Pancreas (tissue), 10 donors: ENCODE data around the gene PCP2. TPM values are rescaled to one million over a fixed set of nuclear protein-coding genes. Genes with fewer than 3 reads are reported as not detected.
A peak's percentile ranks its signal among the peaks of the same experiment; 100 is the strongest.

ENCODE experiments used
- ATAC-seq, 4 donors: fragments of 200-7000 bp; cut with Tn5 transposase; one replicate each; pipeline versions ENCODE4 v1.8.0 to v1.9.1; 2020; ENCODE audit warnings: mild to moderate bottlenecking in 4 of 4, moderate library complexity in 4 of 4
- DNase-seq, 6 donors: peaks; one replicate each; pipeline ENCODE4 v3.0.0-alpha.2; 2020
- FAIRE-seq: peaks from 2 replicates; lab custom pipeline; 2012; peaks lifted over from hg19 to GRCh38; lab: Jason Lieb, UNC
- H3K27ac ChIP-seq, 4 donors: fragments of 200-600 bp; sonication (generic); 1 replicate in 3 of 4; 2 replicates in 1 of 4; pipeline versions ENCODE4 v1.5.0 to v1.8.0; 2020
- H3K27me3 ChIP-seq, 4 donors: fragments of 200-600 bp; one replicate each; pipeline ENCODE4 v1.8.0; 2021
- H3K36me3 ChIP-seq, 3 donors: fragments of 200-600 bp; sonication (generic) in 1 of 3; one replicate each; pipeline versions ENCODE4 v1.5.0 to v1.8.0; 2020 to 2021
- H3K4me1 ChIP-seq, 3 donors: fragments of 200-600 bp; one replicate each; pipeline ENCODE4 v1.8.0; 2021
- H3K4me3 ChIP-seq, 4 donors: fragments of 200-600 bp; sonication (generic) in 2 of 4; one replicate each; pipeline versions ENCODE4 v1.5.0 to v1.8.0; 2020 to 2021
- H3K9me3 ChIP-seq, 4 donors: fragments of 200-600 bp; one replicate each; pipeline ENCODE4 v1.8.0; 2021
- CTCF ChIP-seq, 4 donors: fragments of 200-600 bp; sonication (generic) in 3 of 4; IDR thresholded peaks; one replicate each; pipeline versions ENCODE4 v1.5.0 to v1.8.0; 2021; ENCODE audit warnings: antibody characterized with exemption in 4 of 4
- WGBS, 2 donors: extraction: QIAGEN DNeasy Blood & Tissue Kit; methylation state at CpG; one replicate each; pipeline ENCODE4 v1.1.7; 2013; 5-methylcytosine and 5-hydroxymethylcytosine counted together
- intact Hi-C, 3 donors: fragments of 100-400 bp; cut with DNase I; formaldehyde crosslinking; loops; one replicate each; pipeline versions ENCODE4 v1.11.1 to v1.14.2; 2022
- microRNA-seq, 2 donors: library from miRNA; unstranded; fragments of <30 nt; microRNA quantifications; one replicate each; pipeline versions ENCODE4 to v1.1.0, GENCODE V29; 2019 to 2020
- polyA plus RNA-seq, 2 donors: library from polyadenylated mRNA; stranded (reverse); fragments of 200-250 nt; gene quantifications; one replicate each; pipeline ENCODE4 v1.2.3, GENCODE V29; 2013
- total RNA-seq, 6 donors: library from RNA; stranded (reverse); fragmentation: NEBNext Ultra II Directional in 4 of 6; extraction: Animal tissue kit (Norgen Biotek cat#: 25700) in 4 of 6; gene quantifications; one replicate each; pipeline versions ENCODE4 v1.2.1 to v1.2.4, GENCODE V29; 2021 to 2023
- donor health status: healthy with polysubstance abuse.
- donor health status: DM: no; HTN: no; CAD: no; lungs with moderate emphysema.
- donor health status: DM: no; HTN: no; CAD: no.
- donor health status: control.
- donor health status: control.
- donor health status: Bipolar disorder and iron deficiency.
- donor health status: DM: yes; HTN: yes; CAD: no.
- donor health status: DM: no; HTN: no; CAD: no.
- donor health status: DM: no; HTN: no; CAD: no.
- donor health status: DM: yes; HTN: yes; CAD: no.

PCP2 gene
- total and polyA plus RNA-seq, 8 donors: 1.1 to 35.6 (median 2.2) TPM

- DNase-seq: peak; percentile 56 to 86 (median 76)
- H3K27me3 ChIP-seq: no peaks in the 10 kb centered on the region
- no peaks in the 10 kb centered on the region for H3K9me3 ChIP-seq
- peak within 1 kb of the TSS in 3 of 4 donors; percentile 28 to 58 (median 37) for H3K27ac ChIP-seq
- intact Hi-C loops: no loop called here
- H3K4me1 ChIP-seq: peaks cover 0 to 5% (median 5%) of the 10 kb centered on the region in 3 donors
- no peak for FAIRE-seq
- H3K4me3 ChIP-seq: peak within 1 kb of the TSS; percentile 35 to 72 (median 55)
- 0% methylated on average over 54 to 78 of the region's 78 CpGs for WGBS, 2 donors
- ATAC-seq: peak; percentile 85 to 94 (median 91)
- TF ChIP-seq CTCF (IDR thresholded peaks at IDR 0.05): no peak
- H3K36me3 ChIP-seq: no peaks in the 10 kb centered on the region
Observed at GRCh38 chr19:7595466-7596133, 37.9 kb downstream of the PCP2 start, which contains the start of gene CAMSAP3. TSS of gene CAMSAP3 (plus strand) at chr19:7595863. CDS start at chr19:7596003, 140 bp downstream.

- H3K36me3 ChIP-seq: no peaks in the 10 kb centered on the region
- ATAC-seq: peak in 3 of 4 donors; percentile 29 to 79 (median 29)
- H3K27me3 ChIP-seq: no peaks in the 10 kb centered on the region
- no peak for FAIRE-seq
- H3K4me3 ChIP-seq: no peak overlapping the region
- no peak for TF ChIP-seq CTCF (IDR thresholded peaks at IDR 0.05)
- intact Hi-C loops: no loop called here
- no peak for DNase-seq
- 24 to 25% methylated on average over 8 of the region's 8 CpGs for WGBS, 2 donors
- no peaks in the 10 kb centered on the region for H3K4me1 ChIP-seq
- H3K27ac ChIP-seq: no peak overlapping the region
- no peaks in the 10 kb centered on the region for H3K9me3 ChIP-seq
Observed at GRCh38 chr19:7590256-7590655, 43.3 kb downstream of the PCP2 start.

GRCh38 chr19:7589822-7590221, 43.7 kb downstream of the PCP2 start:
- Histone ChIP-seq H3K27ac (no peak overlapping the region), H3K4me1 (no peaks in the 10 kb centered on the region), H3K9me3 (no peaks in the 10 kb centered on the region), H3K4me3 (no peak overlapping the region), H3K36me3 (no peaks in the 10 kb centered on the region), H3K27me3 (no peaks in the 10 kb centered on the region)
- WGBS, 2 donors: 77 to 83% methylated on average over 7 of the region's 7 CpGs
- ATAC-seq (no peak), DNase-seq (no peak), FAIRE-seq (no peak)
- TF ChIP-seq CTCF (IDR thresholded peaks at IDR 0.05): no peak
- intact Hi-C loops: no loop called here

GRCh38 chr19:7582446-7582845, 51.1 kb downstream of the PCP2 start:
- Histone ChIP-seq H3K27ac (no peak overlapping the region), H3K36me3 (no peaks in the 10 kb centered on the region), H3K9me3 (no peaks in the 10 kb centered on the region), H3K4me3 (no peak overlapping the region), H3K27me3 (no peaks in the 10 kb centered on the region), H3K4me1 (no peaks in the 10 kb centered on the region)
- WGBS, 2 donors: 41 to 53% methylated on average over 11 of the region's 11 CpGs
- DNase-seq: no peak
- intact Hi-C loops: no loop called here
- FAIRE-seq: no peak
- ATAC-seq: no peak
- TF ChIP-seq CTCF (IDR thresholded peaks at IDR 0.05): no peak

Small RNAs within 50 kb of the gene (microRNA-seq; reads per million reads assigned to microRNA genes)
- gene MIR6792: 0 reads per million in 2 donors

Other genes starting within 250 kb of the PCP2 start
- gene PEX11G, start 144.7 kb downstream of the PCP2 start, total RNA-seq: 1 to 10 TPM; 1.5 to 3.2 (median 2.2) TPM
- gene PEX11G, start 144.7 kb downstream of the PCP2 start, polyA plus RNA-seq: 1 to 10 TPM; 5.9 to 6.8 TPM
- 10 to 100 TPM; 22.6 to 33.9 (median 23.3) TPM for gene ZNF358, start 117.6 kb downstream of the PCP2 start, total RNA-seq
- 10 to 100 TPM; 35.5 to 68.8 TPM for gene ZNF358, start 117.6 kb downstream of the PCP2 start, polyA plus RNA-seq
- 10 to 100 TPM in 2 of 6 donors, 1 to 10 TPM in 4; 6.9 to 16.8 (median 9.3) TPM for gene MCOLN1, start 111.1 kb downstream of the PCP2 start, total RNA-seq
- gene MCOLN1, start 111.1 kb downstream of the PCP2 start, polyA plus RNA-seq: 10 to 100 TPM; 33.5 to 35.4 TPM
- 10 to 100 TPM; 25.4 to 65.2 (median 32.8) TPM for gene PNPLA6, start 98.0 kb downstream of the PCP2 start, total RNA-seq
- 10 to 100 TPM; 53.7 to 86.2 TPM for gene PNPLA6, start 98.0 kb downstream of the PCP2 start, polyA plus RNA-seq
- 10 to 100 TPM; 12.1 to 25.5 (median 20.6) TPM for gene CAMSAP3, start 37.9 kb downstream of the PCP2 start, total RNA-seq
- 10 to 100 TPM; 52.6 to 64.5 TPM for gene CAMSAP3, start 37.9 kb downstream of the PCP2 start, polyA plus RNA-seq
- gene XAB2, start 4.2 kb downstream of the PCP2 start, total RNA-seq: 10 to 100 TPM; 16.8 to 27.9 (median 22.5) TPM
- 10 to 100 TPM; 63.7 to 71.5 TPM for gene XAB2, start 4.2 kb downstream of the PCP2 start, polyA plus RNA-seq
- 10 to 100 TPM; 31.6 to 56.6 (median 47.3) TPM for gene PET100, start 3.9 kb downstream of the PCP2 start, total RNA-seq
- 10 to 100 TPM; 91.0 to 95.6 TPM for gene PET100, start 3.9 kb downstream of the PCP2 start, polyA plus RNA-seq
- gene STXBP2, start 3.4 kb upstream of the PCP2 start, total RNA-seq: 100 to 1,000 TPM in 1 of 6 donors, 10 to 100 TPM in 5; 45.6 to 104 (median 73.4) TPM
- 100 to 1,000 TPM; 143 to 216 TPM for gene STXBP2, start 3.4 kb upstream of the PCP2 start, polyA plus RNA-seq
- not detected for gene RETN, start 35.3 kb upstream of the PCP2 start, total RNA-seq
- 1 to 10 TPM; 2.2 to 5.9 TPM for gene RETN, start 35.3 kb upstream of the PCP2 start, polyA plus RNA-seq
- 1 to 10 TPM in 1 of 6 donors, under 1 TPM in 3, not detected in 2; 0.16 to 1.5 (median 0.67) TPM for gene MCEMP1, start 43.4 kb upstream of the PCP2 start, total RNA-seq
- gene MCEMP1, start 43.4 kb upstream of the PCP2 start, polyA plus RNA-seq: under 1 TPM; 0.19 to 0.28 TPM
- 10 to 100 TPM; 26.7 to 49.8 (median 38.3) TPM for gene TRAPPC5, start 47.1 kb upstream of the PCP2 start, total RNA-seq
- 10 to 100 TPM; 53.0 to 89.9 TPM for gene TRAPPC5, start 47.1 kb upstream of the PCP2 start, polyA plus RNA-seq
- gene FCER2, start 68.4 kb upstream of the PCP2 start, total RNA-seq: under 1 TPM in 2 of 6 donors, not detected in 4; 0.19 to 0.51 TPM
- under 1 TPM in 1 of 2 donors, not detected in 1; 0.08 TPM for gene FCER2, start 68.4 kb upstream of the PCP2 start, polyA plus RNA-seq
- gene CLEC4G, start 98.4 kb upstream of the PCP2 start, total RNA-seq: 1 to 10 TPM in 1 of 6 donors, under 1 TPM in 2, not detected in 3; 0.16 to 1.1 (median 0.90) TPM
- gene CLEC4G, start 98.4 kb upstream of the PCP2 start, polyA plus RNA-seq: under 1 TPM; 0.09 to 0.68 TPM
- 1 to 10 TPM in 3 of 6 donors, under 1 TPM in 3; 0.23 to 7.0 (median 1.5) TPM for gene CD209, start 113.8 kb upstream of the PCP2 start, total RNA-seq
- under 1 TPM; 0.19 to 0.49 TPM for gene CD209, start 113.8 kb upstream of the PCP2 start, polyA plus RNA-seq
- gene CLEC4M, start 129.5 kb upstream of the PCP2 start, total RNA-seq: not detected
- not detected for gene CLEC4M, start 129.5 kb upstream of the PCP2 start, polyA plus RNA-seq
- gene EVI5L, start 196.5 kb upstream of the PCP2 start, total RNA-seq: 1 to 10 TPM; 3.0 to 5.2 (median 4.6) TPM
- 1 to 10 TPM; 7.6 to 9.1 TPM for gene EVI5L, start 196.5 kb upstream of the PCP2 start, polyA plus RNA-seq
- gene PRR36, start 240.7 kb upstream of the PCP2 start, total RNA-seq: 1 to 10 TPM; 1.6 to 2.1 (median 1.8) TPM
- 1 to 10 TPM; 2.8 to 3.1 TPM for gene PRR36, start 240.7 kb upstream of the PCP2 start, polyA plus RNA-seq